GM23338 (cell line): ENCODE data around the gene ENDOV. TPM values are rescaled to one million over a fixed set of nuclear protein-coding genes. Genes with fewer than 3 reads are reported as not detected.

ENCODE experiments used
- ATAC-seq: fragments of 200-7000 bp; cut with Tn5 transposase; 3 replicates; pipeline ENCODE4 v1.9.1; 2020
- DNase-seq: peaks from one replicate; pipeline ENCODE4 v3.0.0-alpha.2; 2015; ENCODE audit warnings: low spot score
- H2AFZ ChIP-seq: fragments of 200-600 bp; sonication (generic); 2 replicates; pipeline ENCODE4 v1.8.0; 2016; ENCODE audit warnings: antibody characterized with exemption, mild to moderate bottlenecking, moderate library complexity
- H3F3A ChIP-seq: fragments of 200-600 bp; sonication (generic); replicated peaks from 2 replicates; pipeline ENCODE4 v1.8.0; 2017; ENCODE audit warnings: antibody characterized with exemption, mixed run types, low read depth
- H3K27ac ChIP-seq: fragments of 200-600 bp; sonication (generic); 2 replicates; pipeline ENCODE4 v1.6.1; 2016; ENCODE audit warnings: low read depth
- H3K27me3 ChIP-seq: fragments of 200-600 bp; sonication (generic); 2 replicates; pipeline ENCODE4 v1.8.0; 2016; ENCODE audit warnings: mild to moderate bottlenecking, mixed run types, moderate library complexity; ENCODE audit not compliant: insufficient read depth
- H3K36me3 ChIP-seq: fragments of 200-600 bp; sonication (generic); 2 replicates; pipeline ENCODE4 v1.8.0; 2016; ENCODE audit warnings: mild to moderate bottlenecking; ENCODE audit not compliant: insufficient read depth
- H3K4me1 ChIP-seq: fragments of 200-600 bp; sonication (generic); 2 replicates; pipeline ENCODE4 v1.8.0; 2016; ENCODE audit warnings: mild to moderate bottlenecking, moderate library complexity; ENCODE audit not compliant: insufficient read depth
- H3K4me2 ChIP-seq: fragments of 200-600 bp; sonication (generic); 2 replicates; pipeline ENCODE4 v1.7.1; 2017; ENCODE audit warnings: mixed run types
- H3K4me3 ChIP-seq: fragments of 200-600 bp; sonication (generic); 2 replicates; pipeline ENCODE4 v1.6.1; 2016; ENCODE audit warnings: mixed run types
- H3K79me2 ChIP-seq: fragments of 200-600 bp; sonication (generic); replicated peaks from 2 replicates; pipeline ENCODE4 v1.8.0; 2017; ENCODE audit warnings: mild to moderate bottlenecking; ENCODE audit not compliant: insufficient read depth
- H3K9me2 ChIP-seq: fragments of 200-600 bp; sonication (generic); 2 replicates; pipeline ENCODE4 v1.8.0; 2017; ENCODE audit not compliant: insufficient read depth
- H4K20me1 ChIP-seq: fragments of 200-600 bp; sonication (generic); replicated peaks from 2 replicates; pipeline ENCODE4 v1.8.0; 2017; ENCODE audit warnings: mild to moderate bottlenecking; ENCODE audit not compliant: insufficient read depth
- H3K27ac Mint-ChIP-seq: 2 replicates; pipeline ENCODE4 v1.8.0; 2020; ENCODE audit warnings: inconsistent platforms, mild to moderate bottlenecking, moderate library complexity, mixed read lengths
- H3K27me3 Mint-ChIP-seq: 3 replicates; pipeline ENCODE4 v1.8.0; 2022; ENCODE audit warnings: low read depth, mild to moderate bottlenecking, moderate library complexity, mixed read lengths, inconsistent platforms; ENCODE audit not compliant: insufficient read depth, poor library complexity
- H3K36me3 Mint-ChIP-seq: 3 replicates; pipeline ENCODE4 v1.8.0; 2021; ENCODE audit warnings: low read depth, mild to moderate bottlenecking, inconsistent platforms, moderate library complexity, mixed read lengths
- H3K4me1 Mint-ChIP-seq: 3 replicates; pipeline ENCODE4 v1.8.0; 2020; ENCODE audit warnings: mild to moderate bottlenecking, inconsistent platforms, mixed read lengths
- H3K4me3 Mint-ChIP-seq: 3 replicates; pipeline ENCODE4 v1.8.0; 2021; ENCODE audit warnings: moderate library complexity, mild to moderate bottlenecking, inconsistent platforms, mixed read lengths
- H3K9me3 Mint-ChIP-seq: 3 replicates; pipeline ENCODE4 v1.8.0; 2020; ENCODE audit warnings: moderate library complexity, mild to moderate bottlenecking, inconsistent platforms, mixed read lengths
- CREB1 ChIP-seq: fragments of 250-450 bp; sonication (Bioruptor Pico); IDR thresholded peaks from 2 replicates; pipeline ENCODE4 v1.5.0; 2020; ENCODE audit warnings: low read depth, mild to moderate bottlenecking, moderate library complexity
- ETS1 ChIP-seq: IDR thresholded peaks from 2 replicates; pipeline ENCODE4 v1.6.1; 2016; ENCODE audit warnings: antibody characterized with exemption
- EZH2 ChIP-seq: fragments of 200-600 bp; sonication (generic); IDR thresholded peaks from one replicate; pipeline ENCODE4 v1.8.0; 2017; ENCODE audit warnings: antibody characterized with exemption, mild to moderate bottlenecking, low read depth; ENCODE audit not compliant: unreplicated experiment
- EZH2phosphoT487 ChIP-seq: fragments of 200-600 bp; sonication (generic); IDR thresholded peaks from one replicate; pipeline ENCODE4 v1.8.1; 2018; ENCODE audit warnings: antibody characterized with exemption; ENCODE audit not compliant: unreplicated experiment
- JUNB ChIP-seq: IDR thresholded peaks from one replicate; pipeline ENCODE4 v1.6.1; 2016; ENCODE audit warnings: antibody characterized with exemption; ENCODE audit not compliant: unreplicated experiment
- NANOG ChIP-seq: IDR thresholded peaks from 2 replicates; pipeline ENCODE4 v1.6.1; 2016; ENCODE audit warnings: antibody characterized with exemption, borderline replicate concordance
- POLR2AphosphoS5 ChIP-seq: IDR thresholded peaks from 2 replicates; pipeline ENCODE4 v1.6.1; 2016; ENCODE audit warnings: antibody characterized with exemption, low read depth
- STAT1 ChIP-seq: IDR thresholded peaks from one replicate; pipeline ENCODE4 v1.6.1; 2016; ENCODE audit warnings: antibody characterized with exemption; ENCODE audit not compliant: unreplicated experiment
- ZNF114 ChIP-seq: fragments of 250-450 bp; sonication (Bioruptor Pico); IDR thresholded peaks from 2 replicates; pipeline ENCODE4 v1.5.0; 2020; ENCODE audit warnings: mild to moderate bottlenecking, moderate library complexity
- ZNF331 ChIP-seq: fragments of 250-450 bp; sonication (Bioruptor Pico); IDR thresholded peaks from 2 replicates; pipeline ENCODE4 v1.5.0; 2020; ENCODE audit warnings: low read depth, mild to moderate bottlenecking, moderate library complexity
- polyA plus RNA-seq: library from polyadenylated mRNA; unstranded; fragments of >200 nt; fragmentation: Nextera tagmentation; extraction: Ambion mirVana; gene quantifications from 2 replicates; pipeline ENCODE4 v1.2.1, GENCODE V29; 2016
- total RNA-seq: library from RNA; depleted of rRNA; stranded (reverse); fragments of >200 nt; shearing (Covaris generic); gene quantifications from 2 replicates; pipeline ENCODE4 v1.2.3, GENCODE V29; 2014
- TF ChIP-seq, protein P1 (sequence below): fragments of 250-450 bp; sonication (Bioruptor Pico); IDR thresholded peaks from 2 replicates; pipeline ENCODE4 v1.5.0; 2020; ENCODE audit warnings: mild to moderate bottlenecking, moderate library complexity
- TF ChIP-seq, protein P2 (sequence below), 2 experiments: fragments of 200-600 bp in 1 of 2; sonication (generic) in 1 of 2; conservative IDR thresholded peaks; 2 replicates each; pipeline versions ENCODE4 v1.5.1 to v1.6.1; 2016 to 2017; ENCODE audit warnings: antibody characterized with exemption in 2 of 2, low read depth in 2 of 2, mild to moderate bottlenecking in 2 of 2, moderate library complexity in 1 of 2
- TF ChIP-seq, protein P3 (sequence below): IDR thresholded peaks from one replicate; pipeline ENCODE4 v1.6.1; 2018; ENCODE audit warnings: antibody characterized with exemption; ENCODE audit not compliant: unreplicated experiment

ENDOV gene
- total and polyA plus RNA-seq, 2 experiments from 2014 or later, result 11.5 to 16.1 TPM

DNA sequence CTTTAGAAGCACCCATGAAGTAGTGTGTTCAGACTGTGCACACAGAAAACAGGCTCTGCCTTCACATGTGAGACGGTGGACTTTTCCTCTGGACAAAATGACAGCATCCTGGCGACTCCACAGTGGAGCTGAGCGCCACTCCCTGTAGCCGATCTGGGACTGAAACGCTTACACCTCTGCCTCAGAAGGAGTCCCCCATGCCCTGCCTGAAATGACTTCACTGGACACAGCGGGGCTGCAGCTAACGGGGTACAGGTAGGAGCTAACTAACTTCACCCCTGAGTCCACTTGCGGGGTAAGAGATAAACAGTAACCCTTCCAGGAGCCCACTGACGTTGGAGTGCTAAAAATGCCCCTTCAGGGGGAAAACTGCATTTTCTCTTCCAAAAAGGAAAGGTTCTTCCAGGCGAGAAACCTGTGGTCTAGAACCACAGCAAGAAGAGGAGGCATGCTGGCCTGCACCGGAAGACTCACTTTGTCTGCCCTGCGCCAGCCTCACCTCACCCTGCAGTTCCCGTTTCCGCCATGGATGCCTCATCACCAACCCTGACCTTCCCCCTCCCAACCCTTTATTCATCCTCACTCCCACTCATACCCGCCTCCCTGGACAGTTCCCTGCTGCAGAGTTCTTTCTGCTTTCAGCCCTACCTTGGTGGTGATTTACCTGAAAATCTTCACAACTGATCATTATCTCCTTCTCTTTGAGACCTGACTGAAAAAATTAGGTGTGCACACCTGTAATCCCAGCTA lies 19.4 kb upstream of the ENDOV start:
- no peaks in the 10 kb centered on the region for H3K9me2 ChIP-seq
- peak overlapping the region; percentile 5; the same call in 1 of the 2 replicates for H3K27ac Mint-ChIP-seq
- H4K20me1 ChIP-seq, result peaks cover 4% of the 10 kb centered on the region; the same call in 1 of the 2 replicates
- peaks cover 3% of the 10 kb centered on the region for H3K27me3 Mint-ChIP-seq
- H2AFZ ChIP-seq, result no peak overlapping the region
- no peak for TF ChIP-seq ZNF331
- no peak for TF ChIP-seq NANOG
- TF ChIP-seq STAT1, result no peak
- TF ChIP-seq EZH2phosphoT487, result no peak
- no peak for TF ChIP-seq POLR2AphosphoS5
- TF ChIP-seq ZNF114 (CRISPR knock-in tag), result no peak
- TF ChIP-seq, protein P1, sequence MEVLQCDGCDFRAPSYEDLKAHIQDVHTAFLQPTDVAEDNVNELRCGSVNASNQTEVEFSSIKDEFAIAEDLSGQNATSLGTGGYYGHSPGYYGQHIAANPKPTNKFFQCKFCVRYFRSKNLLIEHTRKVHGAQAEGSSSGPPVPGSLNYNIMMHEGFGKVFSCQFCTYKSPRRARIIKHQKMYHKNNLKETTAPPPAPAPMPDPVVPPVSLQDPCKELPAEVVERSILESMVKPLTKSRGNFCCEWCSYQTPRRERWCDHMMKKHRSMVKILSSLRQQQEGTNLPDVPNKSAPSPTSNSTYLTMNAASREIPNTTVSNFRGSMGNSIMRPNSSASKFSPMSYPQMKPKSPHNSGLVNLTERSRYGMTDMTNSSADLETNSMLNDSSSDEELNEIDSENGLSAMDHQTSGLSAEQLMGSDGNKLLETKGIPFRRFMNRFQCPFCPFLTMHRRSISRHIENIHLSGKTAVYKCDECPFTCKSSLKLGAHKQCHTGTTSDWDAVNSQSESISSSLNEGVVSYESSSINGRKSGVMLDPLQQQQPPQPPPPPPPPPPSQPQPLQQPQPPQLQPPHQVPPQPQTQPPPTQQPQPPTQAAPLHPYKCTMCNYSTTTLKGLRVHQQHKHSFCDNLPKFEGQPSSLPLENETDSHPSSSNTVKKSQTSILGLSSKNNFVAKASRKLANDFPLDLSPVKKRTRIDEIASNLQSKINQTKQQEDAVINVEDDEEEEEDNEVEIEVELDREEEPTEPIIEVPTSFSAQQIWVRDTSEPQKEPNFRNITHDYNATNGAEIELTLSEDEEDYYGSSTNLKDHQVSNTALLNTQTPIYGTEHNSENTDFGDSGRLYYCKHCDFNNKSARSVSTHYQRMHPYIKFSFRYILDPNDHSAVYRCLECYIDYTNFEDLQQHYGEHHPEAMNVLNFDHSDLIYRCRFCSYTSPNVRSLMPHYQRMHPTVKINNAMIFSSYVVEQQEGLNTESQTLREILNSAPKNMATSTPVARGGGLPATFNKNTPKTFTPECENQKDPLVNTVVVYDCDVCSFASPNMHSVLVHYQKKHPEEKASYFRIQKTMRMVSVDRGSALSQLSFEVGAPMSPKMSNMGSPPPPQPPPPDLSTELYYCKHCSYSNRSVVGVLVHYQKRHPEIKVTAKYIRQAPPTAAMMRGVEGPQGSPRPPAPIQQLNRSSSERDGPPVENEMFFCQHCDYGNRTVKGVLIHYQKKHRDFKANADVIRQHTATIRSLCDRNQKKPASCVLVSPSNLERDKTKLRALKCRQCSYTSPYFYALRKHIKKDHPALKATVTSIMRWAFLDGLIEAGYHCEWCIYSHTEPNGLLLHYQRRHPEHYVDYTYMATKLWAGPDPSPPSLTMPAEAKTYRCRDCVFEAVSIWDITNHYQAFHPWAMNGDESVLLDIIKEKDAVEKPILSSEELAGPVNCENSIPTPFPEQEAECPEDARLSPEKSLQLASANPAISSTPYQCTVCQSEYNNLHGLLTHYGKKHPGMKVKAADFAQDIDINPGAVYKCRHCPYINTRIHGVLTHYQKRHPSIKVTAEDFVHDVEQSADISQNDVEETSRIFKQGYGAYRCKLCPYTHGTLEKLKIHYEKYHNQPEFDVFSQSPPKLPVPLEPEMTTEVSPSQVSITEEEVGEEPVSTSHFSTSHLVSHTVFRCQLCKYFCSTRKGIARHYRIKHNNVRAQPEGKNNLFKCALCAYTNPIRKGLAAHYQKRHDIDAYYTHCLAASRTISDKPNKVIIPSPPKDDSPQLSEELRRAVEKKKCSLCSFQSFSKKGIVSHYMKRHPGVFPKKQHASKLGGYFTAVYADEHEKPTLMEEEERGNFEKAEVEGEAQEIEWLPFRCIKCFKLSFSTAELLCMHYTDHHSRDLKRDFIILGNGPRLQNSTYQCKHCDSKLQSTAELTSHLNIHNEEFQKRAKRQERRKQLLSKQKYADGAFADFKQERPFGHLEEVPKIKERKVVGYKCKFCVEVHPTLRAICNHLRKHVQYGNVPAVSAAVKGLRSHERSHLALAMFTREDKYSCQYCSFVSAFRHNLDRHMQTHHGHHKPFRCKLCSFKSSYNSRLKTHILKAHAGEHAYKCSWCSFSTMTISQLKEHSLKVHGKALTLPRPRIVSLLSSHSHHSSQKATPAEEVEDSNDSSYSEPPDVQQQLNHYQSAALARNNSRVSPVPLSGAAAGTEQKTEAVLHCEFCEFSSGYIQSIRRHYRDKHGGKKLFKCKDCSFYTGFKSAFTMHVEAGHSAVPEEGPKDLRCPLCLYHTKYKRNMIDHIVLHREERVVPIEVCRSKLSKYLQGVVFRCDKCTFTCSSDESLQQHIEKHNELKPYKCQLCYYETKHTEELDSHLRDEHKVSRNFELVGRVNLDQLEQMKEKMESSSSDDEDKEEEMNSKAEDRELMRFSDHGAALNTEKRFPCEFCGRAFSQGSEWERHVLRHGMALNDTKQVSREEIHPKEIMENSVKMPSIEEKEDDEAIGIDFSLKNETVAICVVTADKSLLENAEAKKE (CRISPR knock-in tag), result no peak
- TF ChIP-seq ETS1, result no peak
- no peak for TF ChIP-seq EZH2
- TF ChIP-seq, protein P2, sequence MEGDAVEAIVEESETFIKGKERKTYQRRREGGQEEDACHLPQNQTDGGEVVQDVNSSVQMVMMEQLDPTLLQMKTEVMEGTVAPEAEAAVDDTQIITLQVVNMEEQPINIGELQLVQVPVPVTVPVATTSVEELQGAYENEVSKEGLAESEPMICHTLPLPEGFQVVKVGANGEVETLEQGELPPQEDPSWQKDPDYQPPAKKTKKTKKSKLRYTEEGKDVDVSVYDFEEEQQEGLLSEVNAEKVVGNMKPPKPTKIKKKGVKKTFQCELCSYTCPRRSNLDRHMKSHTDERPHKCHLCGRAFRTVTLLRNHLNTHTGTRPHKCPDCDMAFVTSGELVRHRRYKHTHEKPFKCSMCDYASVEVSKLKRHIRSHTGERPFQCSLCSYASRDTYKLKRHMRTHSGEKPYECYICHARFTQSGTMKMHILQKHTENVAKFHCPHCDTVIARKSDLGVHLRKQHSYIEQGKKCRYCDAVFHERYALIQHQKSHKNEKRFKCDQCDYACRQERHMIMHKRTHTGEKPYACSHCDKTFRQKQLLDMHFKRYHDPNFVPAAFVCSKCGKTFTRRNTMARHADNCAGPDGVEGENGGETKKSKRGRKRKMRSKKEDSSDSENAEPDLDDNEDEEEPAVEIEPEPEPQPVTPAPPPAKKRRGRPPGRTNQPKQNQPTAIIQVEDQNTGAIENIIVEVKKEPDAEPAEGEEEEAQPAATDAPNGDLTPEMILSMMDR (conservative IDR thresholded peaks at IDR 0.05; ENCODE audit: low read depth in 2 of 2), result no peak
- no peak for TF ChIP-seq JUNB
- TF ChIP-seq CREB1, result no peak
- TF ChIP-seq, protein P3, sequence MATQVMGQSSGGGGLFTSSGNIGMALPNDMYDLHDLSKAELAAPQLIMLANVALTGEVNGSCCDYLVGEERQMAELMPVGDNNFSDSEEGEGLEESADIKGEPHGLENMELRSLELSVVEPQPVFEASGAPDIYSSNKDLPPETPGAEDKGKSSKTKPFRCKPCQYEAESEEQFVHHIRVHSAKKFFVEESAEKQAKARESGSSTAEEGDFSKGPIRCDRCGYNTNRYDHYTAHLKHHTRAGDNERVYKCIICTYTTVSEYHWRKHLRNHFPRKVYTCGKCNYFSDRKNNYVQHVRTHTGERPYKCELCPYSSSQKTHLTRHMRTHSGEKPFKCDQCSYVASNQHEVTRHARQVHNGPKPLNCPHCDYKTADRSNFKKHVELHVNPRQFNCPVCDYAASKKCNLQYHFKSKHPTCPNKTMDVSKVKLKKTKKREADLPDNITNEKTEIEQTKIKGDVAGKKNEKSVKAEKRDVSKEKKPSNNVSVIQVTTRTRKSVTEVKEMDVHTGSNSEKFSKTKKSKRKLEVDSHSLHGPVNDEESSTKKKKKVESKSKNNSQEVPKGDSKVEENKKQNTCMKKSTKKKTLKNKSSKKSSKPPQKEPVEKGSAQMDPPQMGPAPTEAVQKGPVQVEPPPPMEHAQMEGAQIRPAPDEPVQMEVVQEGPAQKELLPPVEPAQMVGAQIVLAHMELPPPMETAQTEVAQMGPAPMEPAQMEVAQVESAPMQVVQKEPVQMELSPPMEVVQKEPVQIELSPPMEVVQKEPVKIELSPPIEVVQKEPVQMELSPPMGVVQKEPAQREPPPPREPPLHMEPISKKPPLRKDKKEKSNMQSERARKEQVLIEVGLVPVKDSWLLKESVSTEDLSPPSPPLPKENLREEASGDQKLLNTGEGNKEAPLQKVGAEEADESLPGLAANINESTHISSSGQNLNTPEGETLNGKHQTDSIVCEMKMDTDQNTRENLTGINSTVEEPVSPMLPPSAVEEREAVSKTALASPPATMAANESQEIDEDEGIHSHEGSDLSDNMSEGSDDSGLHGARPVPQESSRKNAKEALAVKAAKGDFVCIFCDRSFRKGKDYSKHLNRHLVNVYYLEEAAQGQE, result no peak
- no peaks in the 10 kb centered on the region for H3K9me3 Mint-ChIP-seq
- H3K27ac ChIP-seq, result 0 out of 2 replicates have a peak overlapping the region, but pooled peaks have one; percentile 55
- peaks cover 13% of the 10 kb centered on the region; the same call in 2 of the 3 replicates for H3K36me3 Mint-ChIP-seq
- DNase-seq (peak; percentile 54), ATAC-seq (peak; percentile 91)
- no peak overlapping the region for H3K4me3 Mint-ChIP-seq
- H3K79me2 ChIP-seq, result no peaks in the 10 kb centered on the region
- H3K36me3 ChIP-seq, result no peaks in the 10 kb centered on the region
- H3K4me1 Mint-ChIP-seq, result peaks cover 28% of the 10 kb centered on the region
- H3K4me2 ChIP-seq, result no peak overlapping the region
- H3F3A ChIP-seq, result no peaks in the 10 kb centered on the region
- H3K4me1 ChIP-seq, result no peaks in the 10 kb centered on the region; the same call in 1 of the 2 replicates
- H3K4me3 ChIP-seq, result no peak overlapping the region
- H3K27me3 ChIP-seq, result no peaks in the 10 kb centered on the region
